SH-SY5Y (cell line): ENCODE measurements around the gene HOXB7.

Source experiments
- GATA2 ChIP-seq: IDR thresholded peaks from 2 replicates; pipeline ENCODE4 v1.6.1; 2011; ENCODE audit warnings: mild to moderate bottlenecking, low read depth, low read length
- GATA3 ChIP-seq: IDR thresholded peaks from 2 replicates; pipeline ENCODE4 v1.6.1; 2011; ENCODE audit warnings: low read depth, mild to moderate bottlenecking, low read length, moderate library complexity

DNA sequence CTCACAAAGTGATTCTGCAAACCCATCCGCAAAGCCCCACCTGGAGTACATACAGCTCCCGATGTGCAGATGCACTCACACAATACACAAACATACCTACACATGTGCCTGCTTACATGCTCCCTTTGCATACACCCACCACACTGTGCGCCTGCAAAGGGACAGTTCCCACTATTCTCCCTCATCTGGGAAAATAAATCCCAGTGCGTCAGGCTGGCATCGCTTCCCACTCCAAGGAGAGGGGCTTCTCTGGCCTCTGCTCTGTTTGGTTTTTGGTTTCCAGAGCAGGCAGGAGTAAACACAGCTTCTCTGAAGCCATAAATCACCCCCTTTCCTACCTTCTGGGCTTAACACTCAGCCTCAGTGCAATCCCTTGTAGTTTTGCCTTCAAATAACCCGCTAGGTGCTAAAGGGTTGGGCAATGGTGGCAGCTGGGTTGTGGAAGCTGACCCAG lies 47.4 kb downstream of the HOXB7 start:
- no peak for TF ChIP-seq GATA2
- TF ChIP-seq GATA3 = no peak
